Erythroblast (primary cell): Measurements from ENCODE around the gene AIPL1.

Experiments
- GATA1 ChIP-seq: IDR thresholded peaks from 2 replicates; pipeline ENCODE4 v1.6.1; 2011; ENCODE audit warnings: low read depth, mild to moderate bottlenecking, control low read depth, low read length, moderate library complexity
- POLR2A ChIP-seq: IDR thresholded peaks from 2 replicates; pipeline ENCODE4 v1.6.1; 2011; ENCODE audit warnings: mild to moderate bottlenecking, low read length

DNA sequence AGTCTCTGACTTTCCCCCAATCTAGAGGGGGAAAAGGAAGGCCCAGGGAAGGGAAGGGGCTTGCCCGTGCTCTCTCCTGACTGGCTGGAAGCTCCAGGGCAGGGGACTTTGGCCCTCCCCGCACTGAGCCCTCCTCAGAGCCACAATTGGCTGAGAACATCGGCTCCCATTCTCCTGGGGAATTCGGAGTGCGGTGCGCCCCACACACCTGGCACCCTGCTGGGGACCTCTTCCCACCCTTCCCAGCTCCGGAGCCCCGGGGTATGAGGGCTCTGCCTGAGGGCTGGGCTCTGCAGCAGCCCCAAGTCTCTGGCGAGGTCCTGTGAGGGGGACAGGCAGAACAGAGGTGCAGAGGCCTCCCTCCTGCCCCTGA lies 45.4 kb upstream of the AIPL1 start:
- TF ChIP-seq POLR2A (no peak), GATA1 (no peak)
